ENCODE measurements around the gene HECTD1.
"Not testable (repeated sequence)": the region's sequence is repeated elsewhere in the genome, so short reads cannot be mapped to it uniquely, and the experiment has no call there.

HECTD1 gene

GRCh38 chr14:31080056-31080455 lies 127.5 kb downstream of the HECTD1 start:
- Mint-ChIP-seq H3K4me1 (no peaks in the 10 kb centered on the region), H3K9me3 (peaks cover 2% of the 10 kb centered on the region), H3K4me3 (no peak overlapping the region), H3K36me3 (peaks cover 9% of the 10 kb centered on the region), H3K27ac (no peak overlapping the region)
- DNase-seq (ENCODE audit: low spot score in 2 of 2) (no peak), ATAC-seq (no peak)

GRCh38 chr14:31078766-31079165 lies 128.8 kb downstream of the HECTD1 start:
- Mint-ChIP-seq H3K9me3 (peaks cover 3% of the 10 kb centered on the region), H3K4me1 (no peaks in the 10 kb centered on the region)

DNA sequence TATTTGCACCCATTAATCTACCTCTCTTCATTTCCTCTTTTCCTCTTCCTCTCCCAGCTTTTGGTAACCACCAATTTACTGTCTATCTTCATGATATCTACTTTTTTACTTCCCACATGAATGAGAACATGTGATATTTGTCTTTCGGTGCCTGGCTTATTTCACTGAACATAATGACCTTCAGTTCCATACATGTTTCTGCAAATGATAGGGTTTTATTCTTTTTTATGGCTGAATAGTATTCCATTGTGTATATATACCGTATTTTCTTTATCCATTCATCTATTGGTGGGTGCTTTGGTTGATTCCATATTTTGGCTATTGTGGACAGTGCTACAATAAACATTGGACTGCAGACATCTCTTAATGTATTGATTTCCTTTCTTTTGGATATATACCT lies 132.4 kb downstream of the HECTD1 start:
- ATAC-seq (no peak), DNase-seq (ENCODE audit: low spot score in 2 of 2) (no peak)
- H3K27ac Mint-ChIP-seq, result no peak overlapping the region
- H3K4me3 Mint-ChIP-seq, result no peak overlapping the region
- peaks cover 9% of the 10 kb centered on the region for H3K36me3 Mint-ChIP-seq
- H3K4me1 Mint-ChIP-seq, result no peaks in the 10 kb centered on the region
- H3K9me3 Mint-ChIP-seq, result peaks cover 3% of the 10 kb centered on the region

More at GRCh38 chr14:31078766-31079165, 128.8 kb downstream of the HECTD1 start:
- H3K4me3 Mint-ChIP-seq, result no peak overlapping the region
- no peak overlapping the region for H3K27ac Mint-ChIP-seq
- H3K36me3 Mint-ChIP-seq, result peaks cover 9% of the 10 kb centered on the region
- ATAC-seq, result no peak
- DNase-seq (ENCODE audit: low spot score in 2 of 2), result no peak

DNA sequence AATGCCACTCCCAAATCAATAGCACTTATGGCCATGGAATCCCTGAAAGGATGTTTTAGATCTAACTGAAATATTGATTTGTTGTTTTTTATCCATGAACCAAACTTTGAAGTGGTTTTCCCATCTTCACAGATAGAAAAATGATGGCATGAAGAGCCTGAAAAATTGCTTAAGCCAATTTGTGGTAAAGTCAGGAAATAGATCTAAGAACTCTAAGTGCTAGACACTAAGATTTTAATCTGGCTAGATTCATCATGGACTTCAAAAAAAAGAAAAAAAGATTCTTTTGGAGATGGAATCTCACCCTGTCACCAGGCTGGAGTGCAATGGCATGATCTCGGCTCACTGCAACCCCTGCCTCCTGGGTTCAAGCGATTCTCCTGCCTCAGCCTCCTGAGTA lies 136.4 kb downstream of the HECTD1 start:
- H3K4me1 Mint-ChIP-seq, result no peaks in the 10 kb centered on the region
- H3K36me3 Mint-ChIP-seq, result peaks cover 12% of the 10 kb centered on the region
- ATAC-seq (no peak), DNase-seq (ENCODE audit: low spot score in 2 of 2) (no peak)
- H3K9me3 Mint-ChIP-seq, result peaks cover 3% of the 10 kb centered on the region
- H3K27ac Mint-ChIP-seq, result no peak overlapping the region
- no peak overlapping the region for H3K4me3 Mint-ChIP-seq

GRCh38 chr14:31070431-31070830 lies 137.2 kb downstream of the HECTD1 start:
- ATAC-seq, result no peak
- H3K27ac Mint-ChIP-seq, result no peak overlapping the region

GRCh38 chr14:31069343-31069742 lies 138.2 kb downstream of the HECTD1 start:
- no peaks in the 10 kb centered on the region for H3K9me3 Mint-ChIP-seq
- DNase-seq (ENCODE audit: low spot score in 2 of 2) (no peak), ATAC-seq (no peak)
- H3K4me3 Mint-ChIP-seq, result no peak overlapping the region
- no peaks in the 10 kb centered on the region for H3K4me1 Mint-ChIP-seq
- H3K27ac Mint-ChIP-seq, result no peak overlapping the region
- H3K36me3 Mint-ChIP-seq, result peaks cover 8% of the 10 kb centered on the region

More at GRCh38 chr14:31070431-31070830, 137.2 kb downstream of the HECTD1 start:
- no peak overlapping the region for H3K4me3 Mint-ChIP-seq
- no peaks in the 10 kb centered on the region for H3K4me1 Mint-ChIP-seq
- peaks cover 3% of the 10 kb centered on the region for H3K9me3 Mint-ChIP-seq
- H3K36me3 Mint-ChIP-seq, result peaks cover 8% of the 10 kb centered on the region
- no peak for DNase-seq (ENCODE audit: low spot score in 2 of 2)

DNA sequence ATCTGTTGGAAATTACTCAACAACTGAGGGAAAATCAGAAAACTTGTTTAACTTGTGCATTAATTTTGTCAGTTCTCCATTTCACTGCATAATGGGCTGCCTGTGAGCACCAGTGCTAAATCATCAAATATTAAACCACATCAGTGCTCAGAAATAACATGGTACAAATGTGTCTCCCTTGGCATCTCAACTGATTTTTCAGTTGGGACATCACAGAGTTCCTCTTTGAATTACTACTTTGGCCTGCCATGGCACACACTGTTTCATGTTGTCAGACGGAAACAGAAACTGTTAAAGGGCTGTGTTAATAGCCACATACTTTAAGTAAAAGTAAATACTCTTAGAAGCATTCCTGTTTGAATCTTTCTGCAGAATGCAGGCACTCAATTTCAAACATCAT lies 139.4 kb downstream of the HECTD1 start:
- no peak for DNase-seq (ENCODE audit: low spot score in 2 of 2)
- H3K9me3 Mint-ChIP-seq, result no peaks in the 10 kb centered on the region
- ATAC-seq, result no peak
- no peaks in the 10 kb centered on the region for H3K4me1 Mint-ChIP-seq
- H3K27ac Mint-ChIP-seq, result no peak overlapping the region
- H3K36me3 Mint-ChIP-seq, result peaks cover 8% of the 10 kb centered on the region
- no peak overlapping the region for H3K4me3 Mint-ChIP-seq

DNA sequence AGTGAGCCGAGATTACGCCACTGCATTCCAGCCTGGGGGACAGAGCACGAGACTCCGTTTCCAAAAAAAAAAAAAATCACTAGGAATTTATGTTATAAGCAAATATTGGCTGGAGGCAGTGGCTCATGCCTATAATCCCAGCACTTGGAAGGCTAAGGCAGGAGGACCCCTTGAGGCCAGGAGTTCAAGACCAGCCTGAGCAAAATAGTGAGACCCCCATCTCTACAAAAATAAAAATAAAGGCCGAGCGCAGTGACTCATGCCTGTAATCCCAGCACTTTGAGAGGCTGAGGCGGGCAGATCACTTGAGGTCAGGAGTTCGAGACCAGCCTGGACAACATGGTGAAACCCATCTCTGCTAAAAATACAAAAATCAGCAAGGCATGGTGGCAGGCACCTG lies 144.7 kb downstream of the HECTD1 start:
- not testable (repeated sequence) for H3K27ac Mint-ChIP-seq; H3K4me3 Mint-ChIP-seq; H3K4me1 Mint-ChIP-seq; DNase-seq (ENCODE audit: low spot score in 2 of 2); H3K9me3 Mint-ChIP-seq; ATAC-seq; H3K36me3 Mint-ChIP-seq

GRCh38 chr14:31060253-31060875 lies 147.2 kb downstream of the HECTD1 start:
- Mint-ChIP-seq H3K4me1 (no peaks in the 10 kb centered on the region), H3K27ac (no peak overlapping the region), H3K36me3 (no peaks in the 10 kb centered on the region), H3K4me3 (no peak overlapping the region), H3K9me3 (no peaks in the 10 kb centered on the region)
- ATAC-seq, result no peak
- no peak for DNase-seq (ENCODE audit: low spot score in 2 of 2)

GRCh38 chr14:31059152-31059924 lies 148.3 kb downstream of the HECTD1 start:
- ATAC-seq (no peak), DNase-seq (ENCODE audit: low spot score in 2 of 2) (no peak)
- Mint-ChIP-seq H3K4me3 (no peak overlapping the region), H3K9me3 (no peaks in the 10 kb centered on the region), H3K4me1 (no peaks in the 10 kb centered on the region), H3K36me3 (no peaks in the 10 kb centered on the region), H3K27ac (no peak overlapping the region)

GRCh38 chr14:31057701-31058364 lies 149.8 kb downstream of the HECTD1 start:
- Mint-ChIP-seq H3K27ac (no peak overlapping the region), H3K4me1 (no peaks in the 10 kb centered on the region), H3K9me3 (no peaks in the 10 kb centered on the region), H3K4me3 (no peak overlapping the region), H3K36me3 (no peaks in the 10 kb centered on the region)
- ATAC-seq (no peak), DNase-seq (ENCODE audit: low spot score in 2 of 2) (no peak)

- Mint-ChIP-seq H3K9me3 (no peaks in the 10 kb centered on the region), H3K36me3 (no peaks in the 10 kb centered on the region), H3K4me3 (no peak overlapping the region), H3K27ac (no peak overlapping the region), H3K4me1 (no peaks in the 10 kb centered on the region)
- DNase-seq (ENCODE audit: low spot score in 2 of 2) (no peak), ATAC-seq (no peak)
Observed at GRCh38 chr14:31057035-31057434, 150.6 kb downstream of the HECTD1 start.

GRCh38 chr14:31052905-31053586 lies 154.5 kb downstream of the HECTD1 start:
- not testable (repeated sequence) for H3K9me3 Mint-ChIP-seq; ATAC-seq; DNase-seq (ENCODE audit: low spot score in 2 of 2); H3K36me3 Mint-ChIP-seq; H3K4me1 Mint-ChIP-seq; H3K27ac Mint-ChIP-seq; H3K4me3 Mint-ChIP-seq

DNA sequence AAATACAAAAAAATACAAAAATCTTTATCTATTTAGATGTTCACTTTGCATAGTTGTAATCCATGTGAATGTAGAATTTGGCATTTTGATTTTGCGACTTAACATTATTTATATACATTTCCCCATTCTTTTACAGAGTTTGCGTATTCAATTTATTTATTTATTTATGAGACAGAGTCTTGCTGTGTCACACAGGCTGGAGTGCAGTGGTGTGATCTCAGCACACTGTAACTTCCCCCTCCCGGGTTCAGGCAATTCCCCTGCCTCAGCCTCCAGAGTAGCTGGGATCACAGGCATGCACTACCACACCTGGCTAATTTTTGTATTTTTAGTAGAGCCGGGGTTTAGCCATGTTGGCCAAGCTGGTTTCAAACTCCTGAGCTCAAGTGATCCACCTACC lies 156.1 kb downstream of the HECTD1 start:
- Mint-ChIP-seq H3K27ac (no peak overlapping the region), H3K9me3 (no peaks in the 10 kb centered on the region), H3K4me3 (no peak overlapping the region), H3K36me3 (no peaks in the 10 kb centered on the region), H3K4me1 (no peaks in the 10 kb centered on the region)
- DNase-seq (ENCODE audit: low spot score in 2 of 2) (no peak), ATAC-seq (no peak)

DNA sequence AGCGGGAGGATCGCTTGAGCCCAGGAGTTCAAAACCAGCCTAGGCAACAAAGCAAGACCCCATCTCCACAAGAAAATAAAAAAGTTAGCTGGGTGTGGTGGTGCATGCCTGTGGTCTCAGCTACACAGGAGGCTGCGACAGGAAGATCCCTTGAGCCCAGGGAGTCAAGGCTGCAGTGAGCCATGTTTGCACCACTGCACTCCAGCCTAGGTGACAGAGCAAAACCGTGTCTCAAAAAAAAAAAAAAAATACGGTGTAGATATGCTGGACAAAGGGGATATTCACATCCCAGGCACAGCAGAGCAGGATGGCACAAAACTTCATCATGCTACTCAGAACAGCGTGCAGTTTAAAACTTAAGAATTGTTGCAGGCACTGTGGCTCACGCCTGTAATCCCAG lies 156.6 kb downstream of the HECTD1 start:
- H3K27ac Mint-ChIP-seq, result no peak overlapping the region
- no peak overlapping the region for H3K4me3 Mint-ChIP-seq
- no peak for DNase-seq (ENCODE audit: low spot score in 2 of 2)
- H3K9me3 Mint-ChIP-seq, result no peaks in the 10 kb centered on the region
- no peak for ATAC-seq
- H3K36me3 Mint-ChIP-seq, result no peaks in the 10 kb centered on the region
- H3K4me1 Mint-ChIP-seq, result no peaks in the 10 kb centered on the region

All from stimulated activated effector memory CD8-positive, alpha-beta T cell treated with anti-CD3 and anti-CD28 coated beads, Interleukin-12 subunit alpha, Interleukin-12 subunit beta, amount 100 ng/mL, for 72 hours (primary cell).